Thyroid gland (tissue), 4 donors: Measurements from ENCODE around the gene NOM1.

Experiments used
- POLR2A ChIP-seq, 2 donors: fragments of 450-650 bp; IDR thresholded peaks; one replicate each; pipeline ENCODE4 v1.6.1; 2017; ENCODE audit warnings: antibody characterized with exemption in 2 of 2, mild to moderate bottlenecking in 2 of 2, moderate library complexity in 1 of 2
- TF ChIP-seq, protein P1 (sequence below), 6 experiments: fragments of 200-600 bp in 3 of 6; fragments of 450-650 bp in 3 of 6; sonication (generic) in 3 of 6; IDR thresholded peaks; one replicate each; pipeline ENCODE4 v1.5.1; 2016 to 2019; ENCODE audit warnings: antibody characterized with exemption in 6 of 6, mild to moderate bottlenecking in 2 of 6, inconsistent platforms in 1 of 6, moderate library complexity in 1 of 6

- TF ChIP-seq, protein P1, sequence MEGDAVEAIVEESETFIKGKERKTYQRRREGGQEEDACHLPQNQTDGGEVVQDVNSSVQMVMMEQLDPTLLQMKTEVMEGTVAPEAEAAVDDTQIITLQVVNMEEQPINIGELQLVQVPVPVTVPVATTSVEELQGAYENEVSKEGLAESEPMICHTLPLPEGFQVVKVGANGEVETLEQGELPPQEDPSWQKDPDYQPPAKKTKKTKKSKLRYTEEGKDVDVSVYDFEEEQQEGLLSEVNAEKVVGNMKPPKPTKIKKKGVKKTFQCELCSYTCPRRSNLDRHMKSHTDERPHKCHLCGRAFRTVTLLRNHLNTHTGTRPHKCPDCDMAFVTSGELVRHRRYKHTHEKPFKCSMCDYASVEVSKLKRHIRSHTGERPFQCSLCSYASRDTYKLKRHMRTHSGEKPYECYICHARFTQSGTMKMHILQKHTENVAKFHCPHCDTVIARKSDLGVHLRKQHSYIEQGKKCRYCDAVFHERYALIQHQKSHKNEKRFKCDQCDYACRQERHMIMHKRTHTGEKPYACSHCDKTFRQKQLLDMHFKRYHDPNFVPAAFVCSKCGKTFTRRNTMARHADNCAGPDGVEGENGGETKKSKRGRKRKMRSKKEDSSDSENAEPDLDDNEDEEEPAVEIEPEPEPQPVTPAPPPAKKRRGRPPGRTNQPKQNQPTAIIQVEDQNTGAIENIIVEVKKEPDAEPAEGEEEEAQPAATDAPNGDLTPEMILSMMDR (IDR thresholded peaks at IDR 0.05): no peak
- TF ChIP-seq POLR2A (IDR thresholded peaks at IDR 0.05): no peak
Observed at GRCh38 chr7:156954941-156955340, 5.4 kb downstream of the NOM1 start.
